ENCODE data around the gene ACOT11. TPM values are rescaled to one million over a fixed set of nuclear protein-coding genes. Genes with fewer than 3 reads are reported as not detected.

Gene ACOT11
- polyA plus RNA-seq, 1 donor (not counting 4 experiments of a cell fraction or from before 2014, with no cell fraction given), result 3.4 TPM

DNA sequence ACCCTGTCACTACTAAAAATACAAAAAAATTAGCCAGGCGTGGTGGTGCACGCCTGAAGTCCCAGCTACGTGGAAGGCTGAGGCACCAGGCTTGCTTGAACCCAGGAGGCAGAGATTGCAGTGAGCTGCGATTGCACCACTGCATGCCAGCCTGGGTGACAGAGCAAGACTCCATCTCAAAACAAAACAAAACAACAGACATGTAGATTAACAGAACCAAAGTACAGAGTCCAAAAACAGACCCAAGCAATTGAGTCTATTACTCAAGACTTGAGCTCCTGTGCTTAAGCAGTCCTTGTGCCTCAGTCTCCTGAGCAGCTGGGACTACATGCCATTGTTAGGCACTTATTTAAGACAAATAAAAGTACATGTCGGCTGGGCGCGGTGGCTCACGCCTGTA, 9.5 kb upstream of the ACOT11 start:
- H3K36me3 ChIP-seq (ENCODE audit: control insufficient read depth in 2 of 2, extremely low read depth in 1 of 2, insufficient read depth in 2 of 2, low read length in 2 of 2), result no peaks in the 10 kb centered on the region
- no peak for TF ChIP-seq EZH2 (IDR thresholded peaks at IDR 0.05; ENCODE audit: low read length)
- TF ChIP-seq, protein P1, sequence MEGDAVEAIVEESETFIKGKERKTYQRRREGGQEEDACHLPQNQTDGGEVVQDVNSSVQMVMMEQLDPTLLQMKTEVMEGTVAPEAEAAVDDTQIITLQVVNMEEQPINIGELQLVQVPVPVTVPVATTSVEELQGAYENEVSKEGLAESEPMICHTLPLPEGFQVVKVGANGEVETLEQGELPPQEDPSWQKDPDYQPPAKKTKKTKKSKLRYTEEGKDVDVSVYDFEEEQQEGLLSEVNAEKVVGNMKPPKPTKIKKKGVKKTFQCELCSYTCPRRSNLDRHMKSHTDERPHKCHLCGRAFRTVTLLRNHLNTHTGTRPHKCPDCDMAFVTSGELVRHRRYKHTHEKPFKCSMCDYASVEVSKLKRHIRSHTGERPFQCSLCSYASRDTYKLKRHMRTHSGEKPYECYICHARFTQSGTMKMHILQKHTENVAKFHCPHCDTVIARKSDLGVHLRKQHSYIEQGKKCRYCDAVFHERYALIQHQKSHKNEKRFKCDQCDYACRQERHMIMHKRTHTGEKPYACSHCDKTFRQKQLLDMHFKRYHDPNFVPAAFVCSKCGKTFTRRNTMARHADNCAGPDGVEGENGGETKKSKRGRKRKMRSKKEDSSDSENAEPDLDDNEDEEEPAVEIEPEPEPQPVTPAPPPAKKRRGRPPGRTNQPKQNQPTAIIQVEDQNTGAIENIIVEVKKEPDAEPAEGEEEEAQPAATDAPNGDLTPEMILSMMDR (optimal IDR thresholded peaks at IDR 0.05 in 1 of 3, IDR thresholded peaks at IDR 0.05 in 1 of 3, conservative IDR thresholded peaks at IDR 0.05 in 1 of 3; ENCODE audit: extremely low read depth in 1 of 3, insufficient read depth in 2 of 3, low read length in 3 of 3), result no peak
- no peaks in the 10 kb centered on the region for H4K20me1 ChIP-seq (ENCODE audit: control insufficient read depth, extremely low read depth, insufficient read depth, low read length)
- DNase-seq (ENCODE audit: low read depth, low spot score) (no peak), FAIRE-seq (no peak)
- no peak overlapping the region for H3K9ac ChIP-seq (ENCODE audit: control insufficient read depth, extremely low read depth, insufficient read depth, low read length)
- no peaks in the 10 kb centered on the region for H3K9me1 ChIP-seq (ENCODE audit: control insufficient read depth, extremely low read depth, insufficient read depth, low read length)
- H3K27ac ChIP-seq (ENCODE audit: control insufficient read depth, insufficient read depth, low read length), result no peak overlapping the region
- no peaks in the 10 kb centered on the region for H3K27me3 ChIP-seq (ENCODE audit: control insufficient read depth, extremely low read depth, insufficient read depth, low read length)
- no peak overlapping the region for H2AFZ ChIP-seq (ENCODE audit: control insufficient read depth, low read length)
- no peak overlapping the region for H3K4me3 ChIP-seq (ENCODE audit: control insufficient read depth in 2 of 3, extremely low read depth in 1 of 3, insufficient read depth in 2 of 3, low read depth in 1 of 3, low read length in 3 of 3)
- peaks cover 16% of the 10 kb centered on the region for H3K4me1 ChIP-seq (ENCODE audit: control insufficient read depth, extremely low read depth, insufficient read depth, low read length)
- H3K4me2 ChIP-seq (ENCODE audit: control insufficient read depth, extremely low read depth, insufficient read depth, low read depth, low read length), result no peak overlapping the region
- dilution Hi-C loops (cut with MboI; ENCODE audit: extremely low pct_ligation_motif_present, low sequenced_read_pairs), result no loop called here
- H3K79me2 ChIP-seq (ENCODE audit: control insufficient read depth, insufficient read depth, low read length), result no peaks in the 10 kb centered on the region
- no peaks in the 10 kb centered on the region for H3K9me3 ChIP-seq (ENCODE audit: control insufficient read depth, low read depth, low read length)

DNA sequence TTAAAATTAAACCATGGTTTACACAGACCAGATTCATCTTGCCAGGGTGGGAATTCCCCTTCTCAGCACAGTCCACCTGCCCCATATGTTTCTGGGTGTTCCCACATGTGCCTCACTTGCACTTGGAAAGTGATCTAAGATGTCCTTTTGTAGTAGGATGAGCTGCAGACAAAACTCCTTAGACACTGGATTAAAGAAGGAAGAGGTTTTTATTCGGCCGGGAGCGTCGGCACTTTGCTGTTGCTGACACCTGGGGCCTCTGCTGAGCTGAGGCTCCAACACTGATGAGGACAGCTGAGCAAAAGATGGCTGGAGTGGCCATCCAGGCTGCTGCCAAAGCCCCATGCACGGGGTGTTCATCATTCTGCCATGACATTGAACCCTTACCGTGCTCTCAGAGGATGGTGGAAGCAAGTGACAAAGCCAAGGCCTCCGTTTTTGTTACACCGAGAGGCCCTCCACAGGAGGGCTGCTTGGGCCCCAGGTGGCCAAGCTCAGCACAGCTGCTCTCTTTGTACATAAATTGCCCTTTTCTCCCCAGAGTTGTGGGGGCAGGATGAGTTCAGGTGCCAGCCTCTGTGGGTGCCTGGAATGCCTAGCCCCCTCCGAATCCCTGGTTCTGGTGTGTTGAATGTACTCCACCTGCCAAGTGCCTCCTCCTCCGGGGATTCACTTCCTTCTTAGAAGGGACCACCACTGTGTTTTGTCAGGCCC, 7.3 kb upstream of the ACOT11 start:
- Histone ChIP-seq H3K9me3 (ENCODE audit: control insufficient read depth, low read depth, low read length) (no peaks in the 10 kb centered on the region), H3K36me3 (ENCODE audit: control insufficient read depth in 2 of 2, extremely low read depth in 1 of 2, insufficient read depth in 2 of 2, low read length in 2 of 2) (no peaks in the 10 kb centered on the region), H3K27me3 (ENCODE audit: control insufficient read depth, extremely low read depth, insufficient read depth, low read length) (no peaks in the 10 kb centered on the region), H3K27ac (ENCODE audit: control insufficient read depth, insufficient read depth, low read length) (no peak overlapping the region), H3K4me1 (ENCODE audit: control insufficient read depth, extremely low read depth, insufficient read depth, low read length) (peaks cover 24% of the 10 kb centered on the region), H3K4me3 (ENCODE audit: control insufficient read depth in 2 of 3, extremely low read depth in 1 of 3, insufficient read depth in 2 of 3, low read depth in 1 of 3, low read length in 3 of 3) (no peak overlapping the region), H3K9ac (ENCODE audit: control insufficient read depth, extremely low read depth, insufficient read depth, low read length) (no peak overlapping the region), H3K79me2 (ENCODE audit: control insufficient read depth, insufficient read depth, low read length) (no peaks in the 10 kb centered on the region), H2AFZ (ENCODE audit: control insufficient read depth, low read length) (no peak overlapping the region), H3K4me2 (ENCODE audit: control insufficient read depth, extremely low read depth, insufficient read depth, low read depth, low read length) (no peak overlapping the region), H3K9me1 (ENCODE audit: control insufficient read depth, extremely low read depth, insufficient read depth, low read length) (no peaks in the 10 kb centered on the region), H4K20me1 (ENCODE audit: control insufficient read depth, extremely low read depth, insufficient read depth, low read length) (no peaks in the 10 kb centered on the region)
- no peak for FAIRE-seq
- dilution Hi-C loops (cut with MboI; ENCODE audit: extremely low pct_ligation_motif_present, low sequenced_read_pairs), result no loop called here
- no peak for DNase-seq (ENCODE audit: low read depth, low spot score)
- TF ChIP-seq, protein P1 (optimal IDR thresholded peaks at IDR 0.05 in 1 of 3, IDR thresholded peaks at IDR 0.05 in 1 of 3, conservative IDR thresholded peaks at IDR 0.05 in 1 of 3; ENCODE audit: extremely low read depth in 1 of 3, insufficient read depth in 2 of 3, low read length in 3 of 3), result no peak
- TF ChIP-seq EZH2 (IDR thresholded peaks at IDR 0.05; ENCODE audit: low read length), result no peak
